Stimulated activated CD4-positive, alpha-beta T cell treated with anti-CD3 and anti-CD28 coated beads, Interleukin-12 subunit alpha, Interleukin-12 subunit beta, amount 100 ng/mL, for 48 hours (primary cell): ENCODE measurements around the gene ADCY3.

Source experiments
- DNase-seq, 3 donors: peaks; one replicate each; pipeline ENCODE4 v3.0.0-alpha.2; 2020; ENCODE audit warnings: low read depth in 2 of 3, low spot score in 1 of 3

The ADCY3 gene

GRCh38 chr2:24920098-24920808, at the start of gene ADCY3:
TSS of gene ADCY3 (minus strand) at chr2:24920237. CDS start at chr2:24918987, 1,250 bp downstream.
- peak in 1 of 3 donors; percentile 54 for DNase-seq

DNA sequence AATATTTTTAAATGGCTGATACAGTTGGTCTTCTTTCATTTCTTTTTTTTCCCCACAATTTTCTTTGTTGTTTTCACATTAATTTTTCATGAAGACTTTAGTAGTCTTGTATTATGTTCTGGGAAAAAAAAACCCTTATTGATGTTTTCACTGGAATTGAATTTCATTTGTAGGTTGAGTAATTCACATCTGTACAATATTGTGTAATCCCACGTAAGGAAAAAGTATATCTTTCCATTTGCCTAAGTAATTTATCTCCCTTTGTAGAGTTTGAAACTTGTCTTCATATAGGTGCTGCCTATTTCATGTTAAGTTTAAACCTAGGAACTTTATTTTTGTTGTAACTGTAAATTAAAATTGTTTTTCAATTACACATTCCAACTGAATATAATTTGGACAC, 49.7 kb upstream of the ADCY3 start:
- no peak for DNase-seq

DNA sequence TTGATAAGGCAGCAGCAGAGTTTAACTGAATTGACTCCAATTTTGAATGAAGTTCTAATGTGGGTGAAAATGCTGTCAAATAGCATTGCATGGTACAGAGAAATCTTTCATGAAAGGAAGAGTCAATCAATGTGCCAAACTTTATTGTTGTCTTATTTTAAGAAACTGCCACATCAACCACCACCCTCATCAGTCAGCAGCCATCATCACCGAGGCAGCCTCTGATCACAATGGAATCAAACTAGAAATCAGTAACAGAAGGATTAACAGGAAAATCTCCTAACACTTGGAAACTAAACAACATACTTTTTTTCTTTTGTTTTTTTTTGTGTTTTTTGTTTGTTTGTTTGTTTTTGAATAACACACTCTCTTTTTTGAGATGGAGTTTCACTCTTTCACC, 41.9 kb upstream of the ADCY3 start:
- no peak for DNase-seq

DNA sequence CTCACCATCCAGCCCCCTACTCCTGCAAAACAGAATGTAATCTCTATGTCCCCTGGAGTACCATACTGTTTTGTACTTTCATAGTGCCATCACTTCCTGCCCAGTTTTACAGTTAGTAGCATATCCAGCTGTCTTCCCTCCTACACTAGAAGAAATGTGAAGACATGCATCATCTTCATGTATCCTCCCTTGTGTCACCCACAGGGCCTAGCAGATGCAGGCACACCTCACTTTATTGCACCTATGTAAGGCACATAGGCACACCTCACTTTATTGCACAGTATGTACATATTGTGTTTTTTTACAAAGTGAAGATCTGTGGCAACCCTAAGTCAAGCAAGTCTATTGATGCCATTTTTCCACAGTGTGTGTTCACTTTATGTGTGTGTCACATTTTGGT, 39.7 kb upstream of the ADCY3 start:
- no peak for DNase-seq

- no peak for DNase-seq
Observed at GRCh38 chr2:24958411-24958935, 38.4 kb upstream of the ADCY3 start.

- DNase-seq: no peak
Observed at GRCh38 chr2:24957976-24958375, 37.9 kb upstream of the ADCY3 start.

- no peak for DNase-seq
Observed at GRCh38 chr2:24957221-24957620, 37.2 kb upstream of the ADCY3 start.

DNA sequence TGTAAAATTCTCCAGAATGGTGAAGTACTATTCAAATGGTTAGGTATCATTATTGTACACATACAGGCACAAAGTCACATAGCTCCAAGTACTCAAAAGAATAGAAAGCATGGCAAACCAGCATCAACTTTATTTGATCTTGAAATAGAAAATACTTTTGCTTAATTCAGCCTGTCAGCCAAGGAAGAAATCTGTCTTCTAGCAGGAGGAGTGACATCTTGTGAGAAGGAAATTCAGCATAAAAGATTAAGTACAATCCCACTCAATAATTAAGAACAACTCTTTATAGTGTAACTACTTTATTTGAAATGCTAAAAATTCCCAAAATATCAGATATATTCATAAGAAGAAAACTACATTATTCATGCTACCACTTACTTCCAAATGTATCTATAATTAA, 35.9 kb upstream of the ADCY3 start:
- DNase-seq: no peak

- DNase-seq: no peak
Observed at GRCh38 chr2:24955232-24955631, 35.2 kb upstream of the ADCY3 start.

DNA sequence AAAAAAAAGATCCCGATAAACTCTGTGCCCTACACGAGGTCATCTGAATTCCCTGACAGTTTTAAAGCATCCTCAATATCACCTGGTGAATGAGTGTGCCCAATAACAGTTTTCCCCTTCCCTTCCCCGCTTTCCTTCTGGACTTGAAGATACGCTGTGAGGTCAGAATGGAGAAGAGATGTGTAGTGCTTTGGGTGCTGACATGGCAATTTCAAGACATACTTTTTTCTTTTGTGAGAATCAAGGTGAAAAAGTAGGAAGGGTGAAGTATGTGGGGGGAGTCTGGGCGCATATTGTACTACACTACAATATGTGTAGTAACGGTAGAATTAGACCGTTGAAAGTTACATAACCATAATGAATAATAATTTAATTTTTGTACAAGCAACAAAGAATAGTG, 30.1 kb upstream of the ADCY3 start:
- no peak for DNase-seq

DNA sequence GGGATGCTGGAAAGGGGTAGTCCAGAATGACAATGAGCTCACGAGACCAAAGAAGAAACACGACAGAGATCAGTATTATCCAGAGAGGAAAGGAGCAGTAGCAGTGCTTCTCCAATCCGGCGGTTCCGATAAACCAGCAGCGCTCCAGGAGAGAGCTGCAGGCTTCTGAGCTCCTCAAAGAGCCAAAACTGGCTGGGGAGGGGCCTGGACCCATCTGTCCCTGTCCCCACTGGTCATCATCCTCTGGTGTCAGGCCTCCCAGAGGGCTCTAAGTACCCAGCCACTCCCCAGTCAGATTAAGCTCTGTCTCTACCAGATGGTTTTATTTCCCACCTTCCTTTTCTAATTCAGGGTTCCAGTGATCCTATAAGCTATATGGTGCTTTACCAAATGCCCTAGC, 28.5 kb upstream of the ADCY3 start:
- DNase-seq: no peak

- no peak for DNase-seq
Observed at GRCh38 chr2:24947561-24948157, 27.6 kb upstream of the ADCY3 start.

DNA sequence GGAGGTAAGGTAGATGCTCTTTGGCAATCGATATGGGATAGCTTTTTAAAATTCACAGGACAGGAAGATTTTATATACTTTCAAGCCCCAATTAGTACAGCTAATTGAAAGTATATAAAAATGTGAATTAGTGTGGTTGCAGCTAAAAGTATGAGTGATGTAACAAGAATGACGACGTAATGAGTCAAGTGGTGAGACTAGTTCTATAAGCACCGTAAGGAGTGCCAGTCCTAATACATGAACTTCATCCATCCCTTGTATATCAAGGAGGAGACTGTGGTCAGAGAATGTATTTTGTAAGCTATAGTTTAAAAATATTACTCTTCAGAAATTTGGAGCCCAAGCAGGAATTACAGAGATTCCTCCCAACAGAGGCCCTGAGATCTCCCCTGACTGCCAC, 25.9 kb upstream of the ADCY3 start:
- DNase-seq: no peak

GRCh38 chr2:24943427-24944053, 23.5 kb upstream of the ADCY3 start:
- DNase-seq: no peak

- DNase-seq: no peak
Observed at GRCh38 chr2:24939353-24939752, 19.3 kb upstream of the ADCY3 start.

GRCh38 chr2:24937236-24937635, 17.2 kb upstream of the ADCY3 start:
- DNase-seq: no peak

- no peak for DNase-seq
Observed at GRCh38 chr2:24935145-24935544, 15.1 kb upstream of the ADCY3 start.

DNA sequence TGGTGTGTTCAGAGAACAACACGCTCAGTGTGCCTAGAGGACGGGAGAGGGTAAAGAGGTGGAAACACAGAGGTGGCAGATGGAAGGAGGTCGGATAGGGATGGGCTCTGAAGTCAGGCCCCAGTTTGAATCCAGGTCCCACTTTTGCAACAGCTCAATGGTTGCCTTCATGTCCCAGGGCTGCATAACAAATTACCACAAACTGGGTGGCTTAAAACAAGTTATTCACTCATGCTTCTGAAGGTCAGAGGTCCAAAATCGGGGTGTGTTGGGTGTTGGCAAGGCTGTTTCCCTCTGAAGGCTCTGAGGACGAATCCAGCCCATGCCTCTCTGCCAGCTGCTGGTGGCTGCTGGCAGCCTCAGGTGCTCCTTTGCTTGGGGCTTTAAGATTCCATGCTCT, 12.7 kb upstream of the ADCY3 start:
- no peak for DNase-seq

DNA sequence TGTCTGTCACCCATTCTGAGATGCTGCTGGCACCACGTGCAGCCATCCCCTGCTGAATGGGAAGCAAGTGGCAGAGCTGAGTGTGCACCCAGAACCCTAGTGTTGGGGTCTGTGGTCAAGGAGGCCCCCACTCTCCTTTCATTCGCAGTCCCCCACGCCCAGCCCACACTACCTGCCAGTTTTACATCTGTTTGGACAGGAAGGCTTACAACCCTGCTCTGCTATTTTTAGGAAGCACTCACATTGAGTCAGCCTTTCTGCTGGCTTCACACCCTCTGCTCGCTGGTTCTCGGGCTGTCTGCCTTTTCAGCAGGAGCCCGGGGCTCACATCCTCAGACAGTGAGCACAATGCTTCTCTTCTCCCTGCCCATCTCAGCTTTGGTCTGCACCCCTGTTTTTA, 10.7 kb upstream of the ADCY3 start:
- DNase-seq: no peak

DNA sequence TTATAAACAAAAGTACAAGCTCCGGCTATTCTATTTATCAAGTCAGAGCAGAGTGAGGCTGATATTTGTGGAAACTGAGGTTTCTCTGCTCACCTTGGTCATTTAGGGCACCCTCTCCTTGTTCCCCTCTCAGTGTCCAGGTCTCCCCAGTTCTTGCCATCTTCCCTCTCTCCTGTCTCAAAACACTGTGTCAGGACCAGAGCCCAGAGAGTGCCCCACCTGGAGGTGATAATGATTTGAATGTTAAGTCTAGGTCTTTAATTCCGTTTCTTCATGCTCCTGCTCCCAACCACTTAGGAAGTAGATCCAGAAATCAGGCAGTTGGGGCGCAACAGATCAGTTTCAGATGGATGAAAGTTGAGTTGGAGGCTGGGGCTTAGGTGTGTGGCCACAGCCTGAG, 9.2 kb upstream of the ADCY3 start:
- DNase-seq: no peak

DNA sequence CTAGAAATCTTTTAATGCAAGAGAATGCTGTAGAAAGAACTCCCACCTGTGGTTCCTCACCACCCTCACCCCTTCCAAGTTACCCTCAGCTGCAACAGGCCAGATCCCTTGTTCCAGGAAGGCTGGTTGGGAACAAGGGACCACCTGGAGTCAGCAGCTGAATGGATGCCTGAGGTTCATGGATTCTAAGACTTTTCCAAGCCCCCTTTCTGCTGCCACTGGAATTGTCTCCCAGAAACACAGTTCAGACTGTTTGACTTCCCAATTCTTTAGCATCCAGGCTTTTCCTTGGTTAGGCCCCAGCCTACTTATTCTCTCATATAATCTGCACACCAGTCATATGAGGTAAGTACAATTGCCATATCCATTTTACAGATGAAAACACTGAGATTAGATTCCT, 8.0 kb upstream of the ADCY3 start:
- no peak for DNase-seq

GRCh38 chr2:24926602-24927252, 6.7 kb upstream of the ADCY3 start:
- DNase-seq: peak in 1 of 3 donors; percentile 55
